Activated T-cell treated with anti-CD3 and anti-CD28 coated beads, Interleukin-2, amount 50 U/mL, for 4 hours (primary cell): ENCODE data around the gene NOCT. TPM values are rescaled to one million over a fixed set of nuclear protein-coding genes. Genes with fewer than 3 reads are reported as not detected.

Experiments used
- ATAC-seq, 2 donors: fragments of 200-7000 bp; cut with Tn5 transposase; one replicate each; pipeline ENCODE4 v1.10.0; 2021
- DNase-seq: peaks from one replicate; pipeline ENCODE4 v3.0.0-alpha.2; 2020
- H3K27me3 Mint-ChIP-seq: one replicate; pipeline ENCODE4 v1.8.0; 2021; ENCODE audit warnings: low read depth, mixed read lengths
- H3K36me3 Mint-ChIP-seq: one replicate; pipeline ENCODE4 v1.8.0; 2022; ENCODE audit warnings: mixed read lengths; ENCODE audit not compliant: insufficient read depth
- H3K4me1 Mint-ChIP-seq: one replicate; pipeline ENCODE4 v1.8.0; 2021; ENCODE audit warnings: low read depth, mixed read lengths
- H3K4me3 Mint-ChIP-seq: one replicate; pipeline ENCODE4 v1.8.0; 2021; ENCODE audit warnings: mild to moderate bottlenecking, moderate library complexity, mixed read lengths
- H3K9me3 Mint-ChIP-seq: one replicate; pipeline ENCODE4 v1.8.0; 2021; ENCODE audit warnings: mixed read lengths
- total RNA-seq, 3 donors: library from RNA; stranded (reverse); gene quantifications; one replicate each; pipeline ENCODE4 v1.2.1, GENCODE V29; 2021

NOCT gene, protein sequence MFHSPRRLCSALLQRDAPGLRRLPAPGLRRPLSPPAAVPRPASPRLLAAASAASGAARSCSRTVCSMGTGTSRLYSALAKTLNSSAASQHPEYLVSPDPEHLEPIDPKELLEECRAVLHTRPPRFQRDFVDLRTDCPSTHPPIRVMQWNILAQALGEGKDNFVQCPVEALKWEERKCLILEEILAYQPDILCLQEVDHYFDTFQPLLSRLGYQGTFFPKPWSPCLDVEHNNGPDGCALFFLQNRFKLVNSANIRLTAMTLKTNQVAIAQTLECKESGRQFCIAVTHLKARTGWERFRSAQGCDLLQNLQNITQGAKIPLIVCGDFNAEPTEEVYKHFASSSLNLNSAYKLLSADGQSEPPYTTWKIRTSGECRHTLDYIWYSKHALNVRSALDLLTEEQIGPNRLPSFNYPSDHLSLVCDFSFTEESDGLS
- total RNA-seq, result 10 to 100 TPM; 23.2 to 25.8 (median 23.7) TPM

DNA sequence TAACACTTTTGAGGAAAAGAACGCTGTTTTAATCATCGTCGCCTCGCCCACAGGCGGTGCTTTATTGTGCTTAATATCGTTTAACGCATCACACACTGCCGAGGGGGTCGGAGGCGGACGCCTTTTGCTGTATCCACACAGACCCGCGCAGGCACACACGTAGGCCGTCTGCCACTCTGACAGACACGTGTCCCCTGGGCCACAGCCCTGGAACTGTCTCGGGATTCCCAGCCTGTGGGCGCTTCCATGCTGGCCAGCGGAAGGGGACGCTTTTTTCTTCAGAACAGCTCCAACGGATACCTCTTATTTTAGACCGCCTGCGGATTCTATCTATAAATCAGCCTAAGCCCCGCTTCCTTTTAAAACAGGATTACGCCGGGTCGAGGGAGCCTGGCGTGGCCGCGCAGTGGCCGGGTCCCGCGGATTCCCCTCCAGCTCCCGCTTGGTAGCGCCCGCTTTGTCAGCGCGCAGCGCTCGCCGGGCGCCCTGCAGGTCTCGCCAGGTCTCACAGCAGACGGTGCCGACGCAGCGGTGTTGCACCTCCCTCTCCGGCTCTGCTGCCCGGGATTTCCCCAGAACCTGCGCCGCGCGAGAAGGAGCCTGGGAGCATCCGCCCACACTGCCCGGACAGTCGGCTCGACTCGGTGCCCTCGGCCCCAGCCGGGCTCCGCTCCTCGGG is at the start of gene NOCT:
Gene NOCT, plus strand, starts transcription at position 513 of the 679 bp plus-strand sequence. CDS start 201 bp downstream, outside the sequence.
- Mint-ChIP-seq H3K36me3 (peaks cover 7% of the 10 kb centered on the region), H3K27me3 (no peaks in the 10 kb centered on the region), H3K4me1 (peaks cover 42% of the 10 kb centered on the region), H3K4me3 (peak within 1 kb of the TSS; percentile 93), H3K9me3 (no peaks in the 10 kb centered on the region)
- ATAC-seq (peak; percentile 95 to 96), DNase-seq (peak; percentile 90)

DNA sequence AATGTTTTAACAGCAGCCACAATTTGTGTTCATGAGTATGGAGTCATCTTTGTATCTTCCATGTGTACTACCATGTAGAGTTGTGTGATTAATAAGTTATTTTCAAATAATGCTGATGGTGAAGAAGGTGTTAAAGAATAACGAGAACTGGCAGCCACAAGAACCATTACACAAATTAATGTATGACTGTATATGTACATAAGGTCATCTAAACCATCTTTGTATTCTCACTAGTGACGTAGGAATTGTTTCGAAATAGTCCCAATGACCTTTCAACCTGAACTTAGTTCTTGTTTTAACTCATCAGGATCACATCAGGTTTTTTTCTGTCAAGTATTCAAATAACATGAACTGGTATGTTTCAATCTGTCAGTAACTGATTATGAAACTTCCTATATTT is 48.3 kb upstream of the NOCT start:
- no peaks in the 10 kb centered on the region for H3K9me3 Mint-ChIP-seq
- ATAC-seq, result no peak

DNA sequence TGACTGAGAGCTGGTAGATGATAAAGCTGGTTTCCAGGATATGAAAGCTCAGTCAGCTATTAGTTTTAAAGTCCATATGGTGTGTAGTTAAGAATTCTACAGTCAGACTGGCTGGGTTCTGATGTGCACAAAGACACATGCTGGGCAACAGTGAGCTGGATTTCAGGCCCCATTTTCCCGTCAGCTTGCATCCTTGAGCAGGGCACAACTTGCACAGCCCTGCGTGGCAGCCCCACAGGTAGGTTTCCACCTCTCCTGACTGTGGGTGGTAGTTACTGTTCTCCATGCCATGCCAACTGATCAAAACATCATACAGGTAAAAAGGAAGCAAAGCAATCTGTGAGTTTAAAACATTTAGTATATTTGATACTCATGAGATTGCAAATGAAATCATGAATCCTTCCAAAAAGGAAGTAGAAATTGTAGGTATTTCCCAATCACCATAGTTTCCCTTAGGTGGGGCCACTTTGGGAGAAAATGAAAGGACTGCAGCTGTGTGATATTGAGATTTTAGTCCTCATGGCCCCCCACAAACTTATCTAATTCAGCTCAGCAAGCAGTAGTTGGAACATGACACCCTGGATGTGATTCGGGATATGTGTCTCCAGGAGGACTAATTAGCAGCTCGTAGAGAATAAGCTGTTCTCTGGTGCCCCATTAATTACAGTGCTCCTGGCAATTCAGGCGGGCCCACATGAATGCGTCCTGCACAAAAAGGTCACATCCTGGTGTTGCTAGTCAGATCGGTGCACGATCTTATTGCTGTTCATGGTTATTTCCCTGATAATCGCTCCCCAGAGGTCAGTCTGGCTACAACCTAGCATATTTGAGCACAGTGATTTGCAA is 42.4 kb upstream of the NOCT start:
- peaks cover 2% of the 10 kb centered on the region for H3K4me1 Mint-ChIP-seq
- H3K4me3 Mint-ChIP-seq, result no peak overlapping the region
- DNase-seq (no peak), ATAC-seq (no peak)
- no peaks in the 10 kb centered on the region for H3K36me3 Mint-ChIP-seq
- H3K27me3 Mint-ChIP-seq, result no peaks in the 10 kb centered on the region
- H3K9me3 Mint-ChIP-seq, result no peaks in the 10 kb centered on the region

More for the DNA sequence above, 48.3 kb upstream of the NOCT start:
- Mint-ChIP-seq H3K4me3 (no peak overlapping the region), H3K27me3 (no peaks in the 10 kb centered on the region), H3K4me1 (no peaks in the 10 kb centered on the region), H3K36me3 (no peaks in the 10 kb centered on the region)
- no peak for DNase-seq

DNA sequence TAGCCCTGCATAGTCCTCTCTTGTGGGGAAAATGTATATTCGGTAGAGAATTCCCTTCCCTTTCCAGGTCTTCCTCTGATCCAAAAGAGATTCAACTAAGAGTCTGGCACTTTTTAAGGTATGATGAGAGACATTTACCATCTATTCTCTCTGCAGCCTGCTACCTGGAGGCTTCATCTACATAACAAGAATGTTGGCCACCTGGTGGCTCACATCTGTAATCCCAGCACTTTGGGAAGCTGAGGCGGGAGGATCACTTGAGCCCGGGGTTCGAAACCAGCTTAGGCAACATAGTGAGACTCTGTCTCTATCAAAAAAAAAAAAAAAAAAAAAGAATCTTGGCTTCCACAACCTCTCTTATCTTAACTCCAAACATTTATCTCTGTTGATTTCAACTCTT is 40.4 kb upstream of the NOCT start:
- H3K36me3 Mint-ChIP-seq, result no peaks in the 10 kb centered on the region
- H3K4me3 Mint-ChIP-seq, result no peak overlapping the region
- no peak for DNase-seq
- H3K9me3 Mint-ChIP-seq, result no peaks in the 10 kb centered on the region
- no peaks in the 10 kb centered on the region for H3K27me3 Mint-ChIP-seq
- H3K4me1 Mint-ChIP-seq, result peaks cover 2% of the 10 kb centered on the region
- ATAC-seq, result no peak

DNA sequence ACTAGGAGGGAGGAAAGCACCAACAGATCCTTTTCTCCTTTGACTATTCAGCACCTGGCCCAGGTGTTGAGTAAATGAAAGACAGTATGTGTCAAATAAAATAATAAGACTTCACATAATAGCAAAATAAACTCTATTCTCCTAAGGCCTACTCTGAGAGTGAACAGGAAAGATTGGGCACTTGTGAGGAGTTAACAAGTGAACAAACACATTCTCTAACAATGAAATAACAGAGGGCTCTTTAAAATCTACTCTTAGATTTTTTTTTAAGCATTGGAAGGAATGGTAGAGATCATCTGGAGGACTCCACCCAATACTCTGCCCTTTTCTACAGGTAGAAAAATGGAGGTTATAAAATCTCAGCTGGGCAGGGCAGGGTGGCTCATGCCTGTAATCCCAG is 39.1 kb upstream of the NOCT start:
- Mint-ChIP-seq H3K36me3 (no peaks in the 10 kb centered on the region), H3K27me3 (no peaks in the 10 kb centered on the region), H3K4me1 (peaks cover 2% of the 10 kb centered on the region), H3K4me3 (no peak overlapping the region), H3K9me3 (no peaks in the 10 kb centered on the region)
- DNase-seq (no peak), ATAC-seq (no peak)

DNA sequence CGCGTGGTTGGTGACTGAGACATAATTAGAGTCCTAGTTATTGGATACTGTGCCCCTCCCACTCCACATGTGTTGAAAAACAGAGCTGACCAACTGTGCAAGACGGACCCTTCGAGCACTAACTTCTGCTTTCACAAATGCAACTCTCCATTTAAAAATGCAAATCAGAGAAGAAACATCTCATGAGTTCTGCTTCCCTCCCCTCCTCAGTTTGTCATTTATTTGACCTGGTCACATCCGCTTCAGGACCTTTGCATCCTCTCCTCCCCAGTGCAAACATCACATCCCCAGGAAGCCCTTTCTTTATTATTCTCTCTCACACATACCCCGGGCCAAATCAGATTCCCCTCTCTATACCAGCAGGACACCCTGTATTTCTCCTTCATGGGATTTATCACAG is 38.1 kb upstream of the NOCT start:
- ATAC-seq, result no peak
- no peaks in the 10 kb centered on the region for H3K27me3 Mint-ChIP-seq
- H3K4me1 Mint-ChIP-seq, result peaks cover 2% of the 10 kb centered on the region

DNA sequence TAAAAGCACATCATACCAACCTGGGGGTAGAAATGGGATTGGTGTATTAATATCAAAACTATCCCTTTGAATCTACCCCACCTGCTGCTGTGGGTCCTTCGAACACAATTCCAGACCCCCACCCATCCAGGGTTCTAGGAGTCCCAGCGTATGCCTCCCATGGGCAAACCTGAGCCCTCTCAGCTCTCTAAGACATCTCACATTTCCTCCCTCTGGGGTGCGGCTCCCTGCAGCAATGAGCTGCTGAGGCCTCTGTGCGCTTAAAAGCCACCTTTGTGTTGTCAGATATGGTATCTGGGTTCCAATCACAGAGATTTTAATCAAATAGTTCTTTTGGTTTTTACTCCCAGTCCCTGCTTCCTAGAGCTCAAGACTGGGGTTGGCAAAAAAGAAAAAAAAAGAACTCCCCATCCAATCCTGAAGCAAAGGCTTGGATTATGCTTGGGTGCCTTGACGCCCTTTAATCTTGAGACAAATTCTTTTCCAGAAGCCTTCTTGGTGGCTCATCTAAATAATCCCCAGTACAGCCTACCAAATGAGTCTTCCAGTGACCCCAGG is 37.5 kb upstream of the NOCT start:
- ATAC-seq, result no peak
- DNase-seq, result no peak
- Mint-ChIP-seq H3K27me3 (no peaks in the 10 kb centered on the region), H3K36me3 (no peaks in the 10 kb centered on the region), H3K9me3 (no peaks in the 10 kb centered on the region), H3K4me1 (peaks cover 2% of the 10 kb centered on the region), H3K4me3 (no peak overlapping the region)

More for the DNA sequence above, 38.1 kb upstream of the NOCT start:
- Mint-ChIP-seq H3K9me3 (no peaks in the 10 kb centered on the region), H3K36me3 (no peaks in the 10 kb centered on the region), H3K4me3 (no peak overlapping the region)
- DNase-seq, result no peak

DNA sequence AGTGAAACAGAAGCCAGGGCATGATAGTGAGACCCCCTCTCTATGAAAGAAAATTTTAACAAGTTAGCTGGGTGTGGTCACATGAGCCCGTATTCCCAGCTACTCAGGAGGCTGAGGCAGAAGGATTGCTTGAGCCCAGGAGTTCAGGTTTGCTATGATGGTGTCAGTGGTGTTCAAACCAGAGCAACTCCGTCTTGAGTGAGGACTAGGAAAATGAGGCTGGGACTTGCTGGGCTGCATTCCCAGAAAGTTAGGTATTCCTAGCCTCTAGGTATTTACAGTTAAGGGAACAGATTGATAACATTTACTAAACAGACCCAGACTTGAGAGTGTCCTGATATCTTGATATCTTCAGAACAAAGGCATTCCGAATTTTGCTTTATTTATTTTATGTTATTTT is 37.0 kb upstream of the NOCT start:
- DNase-seq (no peak), ATAC-seq (no peak)
- peaks cover 2% of the 10 kb centered on the region for H3K4me1 Mint-ChIP-seq
- no peaks in the 10 kb centered on the region for H3K9me3 Mint-ChIP-seq
- no peaks in the 10 kb centered on the region for H3K27me3 Mint-ChIP-seq
- no peak overlapping the region for H3K4me3 Mint-ChIP-seq
- H3K36me3 Mint-ChIP-seq, result no peaks in the 10 kb centered on the region

DNA sequence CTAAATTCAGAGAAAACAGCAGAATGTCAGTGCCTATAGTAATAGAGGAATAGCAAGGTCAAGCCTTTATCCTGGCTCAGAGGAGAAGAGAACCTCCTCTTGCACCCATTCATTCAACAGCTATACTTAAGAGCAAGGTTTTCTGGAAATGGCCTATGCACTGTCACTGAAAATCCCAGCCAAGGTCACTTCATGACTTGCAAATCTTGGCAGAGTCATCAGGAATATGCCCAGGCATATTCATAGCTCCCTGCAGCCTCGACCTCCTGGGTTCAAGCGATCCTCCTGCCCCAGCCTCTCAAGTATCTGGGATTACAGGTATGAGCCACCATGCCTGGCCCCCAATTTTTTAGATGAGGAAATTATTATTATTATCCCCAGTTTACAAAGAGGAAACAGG is 35.8 kb upstream of the NOCT start:
- Mint-ChIP-seq H3K4me1 (peaks cover 2% of the 10 kb centered on the region), H3K27me3 (no peaks in the 10 kb centered on the region), H3K9me3 (no peaks in the 10 kb centered on the region), H3K4me3 (no peak overlapping the region), H3K36me3 (no peaks in the 10 kb centered on the region)
- ATAC-seq (no peak), DNase-seq (no peak)

DNA sequence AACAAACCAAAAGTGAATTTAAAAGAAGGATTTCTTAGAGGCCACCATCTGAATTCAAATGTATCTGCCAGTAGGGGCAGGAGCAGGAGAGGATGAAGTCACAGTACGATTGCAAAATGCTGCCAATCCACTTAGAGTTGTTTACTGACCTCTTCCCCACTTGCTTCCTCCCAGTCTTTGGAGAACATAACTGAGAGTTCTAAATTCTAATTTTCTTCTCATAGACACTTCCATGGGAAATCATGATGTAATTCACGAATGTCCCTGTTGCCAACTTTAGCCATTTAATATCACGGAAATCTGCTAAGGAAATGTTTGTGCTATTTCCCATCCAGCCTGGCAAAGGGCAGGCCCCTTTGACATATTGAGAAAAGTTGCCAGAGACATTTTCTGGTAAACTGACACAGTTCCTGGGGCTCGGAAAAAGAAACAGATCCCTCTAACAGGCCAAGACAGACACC is 33.6 kb upstream of the NOCT start:
- Mint-ChIP-seq H3K36me3 (no peaks in the 10 kb centered on the region), H3K4me1 (peaks cover 2% of the 10 kb centered on the region), H3K9me3 (no peaks in the 10 kb centered on the region), H3K27me3 (no peaks in the 10 kb centered on the region), H3K4me3 (no peak overlapping the region)
- no peak for DNase-seq
- no peak for ATAC-seq

DNA sequence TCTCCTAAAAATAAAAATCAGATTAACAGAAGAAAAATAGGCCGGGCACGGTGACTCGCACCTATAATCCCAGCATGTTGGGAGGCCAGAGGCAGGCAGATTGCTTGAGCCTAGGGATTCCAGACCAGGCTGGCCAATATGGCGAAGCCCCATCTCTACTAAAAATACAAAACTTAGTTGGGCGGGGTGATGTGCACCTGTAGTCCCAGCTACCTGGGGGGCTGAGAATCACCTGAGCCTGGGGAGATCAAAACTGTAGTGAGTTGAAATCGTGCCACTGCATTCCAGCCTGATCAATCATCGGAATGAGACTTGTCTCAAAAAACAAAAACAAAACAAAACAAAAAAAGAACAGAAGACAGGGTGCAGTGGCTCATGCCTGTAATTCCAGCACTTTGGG is 32.8 kb upstream of the NOCT start:
- Mint-ChIP-seq H3K36me3 (no peaks in the 10 kb centered on the region), H3K4me3 (no peak overlapping the region), H3K27me3 (no peaks in the 10 kb centered on the region), H3K4me1 (peaks cover under 1% of the 10 kb centered on the region), H3K9me3 (no peaks in the 10 kb centered on the region)
- ATAC-seq (no peak), DNase-seq (no peak)

DNA sequence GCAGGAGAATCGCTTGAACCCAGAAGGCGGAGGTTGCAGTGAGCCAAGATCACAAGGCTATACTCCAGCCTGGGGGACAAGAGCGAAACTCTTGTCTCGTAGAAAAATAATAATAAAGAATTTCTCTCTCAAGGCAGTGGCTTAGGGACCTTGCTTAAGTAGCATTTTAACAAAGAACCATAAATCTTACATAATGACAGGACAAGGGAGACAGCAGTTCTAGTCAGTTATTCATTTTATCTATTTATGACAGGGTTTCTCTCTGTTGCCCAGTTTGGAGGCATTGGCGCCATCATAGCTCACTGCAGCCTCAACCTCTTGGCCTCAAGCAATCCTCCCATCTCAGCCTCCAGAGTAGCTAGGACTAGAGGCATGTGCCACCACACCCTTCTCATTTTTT is 31.9 kb upstream of the NOCT start:
- no peaks in the 10 kb centered on the region for H3K36me3 Mint-ChIP-seq
- no peak for DNase-seq
- no peak overlapping the region for H3K4me3 Mint-ChIP-seq
- no peaks in the 10 kb centered on the region for H3K4me1 Mint-ChIP-seq
- no peaks in the 10 kb centered on the region for H3K9me3 Mint-ChIP-seq
- ATAC-seq, result no peak
- no peaks in the 10 kb centered on the region for H3K27me3 Mint-ChIP-seq

DNA sequence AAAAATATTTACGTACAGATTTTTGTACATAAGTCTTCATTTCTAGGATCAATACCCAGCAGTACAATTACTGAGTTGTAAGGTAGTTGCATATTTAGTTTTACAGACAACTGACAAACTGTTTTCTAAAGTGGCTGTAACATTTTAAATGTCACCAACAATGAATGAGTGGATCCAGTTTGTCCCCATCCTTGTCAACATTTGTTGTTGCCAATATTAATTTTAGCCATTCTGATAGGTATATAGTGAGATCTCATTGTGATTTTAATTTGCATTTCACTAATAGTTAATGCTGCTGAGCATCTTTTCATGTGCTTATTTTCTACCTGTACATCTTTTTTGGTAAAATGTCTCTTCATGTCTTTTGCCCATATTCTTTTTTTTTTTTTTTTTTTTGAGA is 30.9 kb upstream of the NOCT start:
- Mint-ChIP-seq H3K4me1 (no peaks in the 10 kb centered on the region), H3K4me3 (no peak overlapping the region), H3K27me3 (no peaks in the 10 kb centered on the region), H3K9me3 (no peaks in the 10 kb centered on the region), H3K36me3 (no peaks in the 10 kb centered on the region)
- no peak for DNase-seq
- ATAC-seq, result no peak

DNA sequence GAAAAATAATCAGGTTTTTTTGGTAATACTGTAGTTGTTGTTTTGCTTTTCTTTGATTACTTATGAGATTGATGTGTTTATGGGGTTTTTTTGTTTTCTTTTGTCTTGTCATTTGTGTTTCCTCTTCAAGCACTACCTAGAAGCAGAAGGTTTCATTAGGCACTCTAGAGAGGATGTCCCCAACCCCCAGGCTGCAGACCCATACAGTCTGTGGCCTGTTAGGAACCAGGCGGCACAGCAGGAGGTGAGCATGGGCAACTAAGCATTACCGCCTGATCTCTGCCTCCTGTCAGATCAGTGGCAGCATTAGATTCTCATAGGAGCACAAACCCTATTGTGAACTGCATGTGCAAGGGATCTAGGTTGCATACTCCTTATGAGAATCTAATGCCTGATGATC is 22.9 kb upstream of the NOCT start:
- H3K4me3 Mint-ChIP-seq, result no peak overlapping the region
- H3K27me3 Mint-ChIP-seq, result no peaks in the 10 kb centered on the region
- no peak for DNase-seq
- no peaks in the 10 kb centered on the region for H3K36me3 Mint-ChIP-seq
- no peaks in the 10 kb centered on the region for H3K4me1 Mint-ChIP-seq
- no peak for ATAC-seq
- H3K9me3 Mint-ChIP-seq, result no peaks in the 10 kb centered on the region
